Measurements from ENCODE around the gene ANO6.

The ANO6 gene

GRCh38 chr12:45475594-45475993 is 259.7 kb downstream of the ANO6 start:
- no peak for DNase-seq

- DNase-seq, result no peak
These were observed 261.6 kb downstream of the ANO6 start for GRCh38 chr12:45477526-45477925.

- no peak for DNase-seq
These were observed 263.0 kb downstream of the ANO6 start for GRCh38 chr12:45478931-45479330.

GRCh38 chr12:45481746-45482145 is 265.9 kb downstream of the ANO6 start:
- no peak for DNase-seq

GRCh38 chr12:45483571-45483970 is 267.7 kb downstream of the ANO6 start:
- no peak for DNase-seq

Measured in NCI-H2081 (cell line).